H1 (cell line): ENCODE results near the gene LOXHD1. TPM values are rescaled to one million over a fixed set of nuclear protein-coding genes. Genes with fewer than 3 reads are reported as not detected.

Experiments used
- CTCF ChIA-PET: fragments of 300-600 bp; sonication (Branson Sonifier 250); formaldehyde crosslinking; loops from one replicate; lab custom pipeline; 2021; ENCODE audit not compliant: partially characterized antibody; lab: Charles Lee
- POLR2A ChIA-PET: fragments of 300-600 bp; sonication (Branson Sonifier 250); formaldehyde crosslinking; loops from one replicate; lab custom pipeline; 2021; ENCODE audit warnings: inconsistent platforms; ENCODE audit not compliant: partially characterized antibody; lab: Charles Lee
- DNase-seq, 2 experiments: peaks; one replicate each; pipeline versions ENCODE4 v3.0.0 to v3.0.0-alpha.2; 2010 to 2022; ENCODE audit warnings: low spot score in 2 of 2, low read depth in 1 of 2, mixed read lengths in 1 of 2
- FAIRE-seq: peaks from 2 replicates; lab custom pipeline; 2011; peaks lifted over from hg19 to GRCh38; lab: Jason Lieb, UNC
- H2AFZ ChIP-seq: 2 replicates; pipeline ENCODE4 v1.8.1; 2012; ENCODE audit warnings: low read length, inconsistent platforms
- H2AK5ac ChIP-seq: 2 replicates; pipeline ENCODE4 v1.6.1; 2013; ENCODE audit warnings: low read depth, low read length
- H2BK120ac ChIP-seq: replicated peaks from 2 replicates; pipeline ENCODE3; 2013; ENCODE audit warnings: low read depth, low read length, inconsistent platforms
- H2BK12ac ChIP-seq: 2 replicates; pipeline ENCODE4 v1.6.1; 2013; ENCODE audit warnings: low read depth, low read length
- H2BK15ac ChIP-seq: 2 replicates; pipeline ENCODE4 v1.6.1; 2013; ENCODE audit warnings: low read length
- H2BK20ac ChIP-seq: 2 replicates; pipeline ENCODE4 v1.6.1; 2013; ENCODE audit warnings: low read length
- H2BK5ac ChIP-seq: 2 replicates; pipeline ENCODE4 v1.6.1; 2013; ENCODE audit warnings: low read depth, low read length
- H3K14ac ChIP-seq: 2 replicates; pipeline ENCODE4 v1.6.1; 2013; ENCODE audit warnings: inconsistent platforms; ENCODE audit not compliant: insufficient read length
- H3K18ac ChIP-seq: 2 replicates; pipeline ENCODE4 v1.6.1; 2013; ENCODE audit warnings: low read length; ENCODE audit errors: extremely low read depth
- H3K23ac ChIP-seq: 2 replicates; pipeline ENCODE4 v1.6.1; 2013; ENCODE audit warnings: inconsistent platforms; ENCODE audit not compliant: insufficient read length
- H3K23me2 ChIP-seq: 2 replicates; pipeline ENCODE4 v1.6.1; 2013; ENCODE audit warnings: low read depth, low read length
- H3K27ac ChIP-seq: 2 replicates; pipeline ENCODE4 v1.6.1; 2011; ENCODE audit warnings: low read depth, low read length, inconsistent platforms
- H3K27me3 ChIP-seq, 4 experiments: replicated peaks in 1 of 4; 1 replicate in 1 of 4; 2 replicates in 3 of 4; pipeline versions ENCODE4 v1.6.1 to v1.8.1; 2011 to 2013; ENCODE audit warnings: low read length in 3 of 4, mild to moderate bottlenecking in 3 of 4, inconsistent platforms in 2 of 4, mixed read lengths in 2 of 4, moderate library complexity in 1 of 4; ENCODE audit not compliant: control insufficient read depth in 3 of 4, insufficient read depth in 3 of 4; ENCODE audit errors: extremely low read depth in 1 of 4
- H3K36me3 ChIP-seq, 4 experiments: 2 replicates each; pipeline versions ENCODE4 v1.6.1 to v1.8.1; 2011 to 2013; ENCODE audit warnings: mild to moderate bottlenecking in 4 of 4, low read length in 3 of 4, moderate library complexity in 2 of 4, control low read depth in 1 of 4, inconsistent platforms in 1 of 4; ENCODE audit not compliant: insufficient read depth in 4 of 4, control insufficient read depth in 2 of 4
- H3K4ac ChIP-seq: replicated peaks from 2 replicates; pipeline ENCODE3; 2013; ENCODE audit warnings: low read length, low read depth, mixed read lengths, inconsistent platforms; ENCODE audit not compliant: insufficient read length
- H3K4me1 ChIP-seq, 4 experiments: replicated peaks in 1 of 4; 1 replicate in 1 of 4; 2 replicates in 3 of 4; pipeline versions ENCODE4 v1.6.1 to v1.8.1; 2011 to 2013; ENCODE audit warnings: low read length in 3 of 4, inconsistent platforms in 2 of 4, mixed read lengths in 1 of 4; ENCODE audit not compliant: insufficient read depth in 4 of 4, control insufficient read depth in 3 of 4
- H3K4me2 ChIP-seq, 2 experiments: 2 replicates each; pipeline versions ENCODE4 v1.6.1 to v1.8.1; 2011 to 2013; ENCODE audit warnings: low read depth in 2 of 2, low read length in 2 of 2, control low read depth in 1 of 2, inconsistent platforms in 1 of 2, mild to moderate bottlenecking in 1 of 2; ENCODE audit not compliant: insufficient read depth in 1 of 2
- H3K4me3 ChIP-seq, 4 experiments: fragments of 200-600, 300-600 bp in 1 of 4; sonication (generic), shearing (Covaris generic), sonication (Bioruptor Twin) in 1 of 4; 2 replicates each; pipeline versions ENCODE4 v1.5.1 to v1.8.1; 2011 to 2016; ENCODE audit warnings: low read length in 4 of 4, low read depth in 3 of 4, control low read depth in 2 of 4, inconsistent platforms in 2 of 4, mild to moderate bottlenecking in 2 of 4, mixed read lengths in 1 of 4, moderate library complexity in 1 of 4; ENCODE audit not compliant: insufficient read depth in 2 of 4; ENCODE audit errors: extremely low read depth in 1 of 4
- H3K56ac ChIP-seq: replicated peaks from 2 replicates; pipeline ENCODE3; 2013; ENCODE audit warnings: low read depth, mild to moderate bottlenecking, mixed read lengths, low read length, inconsistent platforms; ENCODE audit not compliant: insufficient read length
- H3K79me1 ChIP-seq: 2 replicates; pipeline ENCODE4 v1.6.1; 2013; ENCODE audit warnings: low read depth, low read length, control low read depth
- H3K79me2 ChIP-seq, 2 experiments: 2 replicates each; pipeline versions ENCODE4 v1.6.1 to v1.8.1; 2012 to 2013; ENCODE audit warnings: low read length in 2 of 2, mild to moderate bottlenecking in 2 of 2, inconsistent platforms in 1 of 2; ENCODE audit not compliant: insufficient read depth in 2 of 2, control insufficient read depth in 1 of 2
- H3K9ac ChIP-seq, 4 experiments: replicated peaks in 1 of 4; 1 replicate in 1 of 4; 2 replicates in 3 of 4; pipeline versions ENCODE4 v1.6.1 to v1.8.1; 2011 to 2013; ENCODE audit warnings: low read depth in 3 of 4, low read length in 3 of 4, control low read depth in 2 of 4, mild to moderate bottlenecking in 2 of 4, moderate library complexity in 2 of 4, inconsistent platforms in 1 of 4; ENCODE audit errors: extremely low read depth in 1 of 4
- H3K9me3 ChIP-seq, 2 experiments: 2 replicates each; pipeline versions ENCODE4 v1.6.1 to v1.8.1; 2012 to 2013; ENCODE audit warnings: mild to moderate bottlenecking in 2 of 2, moderate library complexity in 2 of 2, control low read depth in 1 of 2, inconsistent platforms in 1 of 2, low read depth in 1 of 2, low read length in 1 of 2, mixed read lengths in 1 of 2; ENCODE audit not compliant: insufficient read depth in 2 of 2
- H4K20me1 ChIP-seq, 2 experiments: replicated peaks in 1 of 2; 2 replicates each; pipeline versions ENCODE3 to v1.8.1; 2011 to 2013; ENCODE audit warnings: inconsistent platforms in 2 of 2, low read length in 2 of 2, mild to moderate bottlenecking in 1 of 2; ENCODE audit not compliant: insufficient read depth in 2 of 2, control insufficient read depth in 1 of 2
- H4K5ac ChIP-seq: 2 replicates; pipeline ENCODE4 v1.6.1; 2013; ENCODE audit warnings: low read length, low read depth, mixed read lengths, inconsistent platforms; ENCODE audit not compliant: insufficient read length
- H4K8ac ChIP-seq: 2 replicates; pipeline ENCODE4 v1.8.0; 2013; ENCODE audit warnings: mild to moderate bottlenecking, moderate library complexity, low read length, inconsistent platforms; ENCODE audit not compliant: insufficient read depth; ENCODE audit errors: extremely low read depth
- H4K91ac ChIP-seq: replicated peaks from 2 replicates; pipeline ENCODE3; 2013; ENCODE audit warnings: low read length, mixed read lengths, inconsistent platforms; ENCODE audit not compliant: insufficient read length
- CHD1 ChIP-seq: IDR thresholded peaks from 2 replicates; pipeline ENCODE4 v1.6.1; 2012; ENCODE audit warnings: low read depth, low read length, improper control_type of control experiment
- E2F6 ChIP-seq: IDR thresholded peaks from 2 replicates; pipeline ENCODE4 v1.6.1; 2012; ENCODE audit warnings: inconsistent platforms
- NANOG ChIP-seq: IDR thresholded peaks from 2 replicates; pipeline ENCODE4 v1.6.1; 2011; ENCODE audit warnings: low read length, low read depth, mild to moderate bottlenecking, inconsistent platforms; ENCODE audit not compliant: insufficient read depth, poor library complexity, severe bottlenecking
- POLR2A ChIP-seq, 2 experiments: IDR thresholded peaks; 1 replicate in 1 of 2; 2 replicates in 1 of 2; pipeline ENCODE4 v1.6.1; 2011; ENCODE audit warnings: low read depth in 2 of 2, low read length in 2 of 2, mild to moderate bottlenecking in 2 of 2; ENCODE audit errors: control extremely low read depth in 1 of 2
- RAD21 ChIP-seq, 2 experiments: IDR thresholded peaks in 1 of 2; conservative IDR thresholded peaks in 1 of 2; 2 replicates each; pipeline ENCODE4 v1.6.1; 2011; ENCODE audit warnings: low read depth in 2 of 2, low read length in 2 of 2, improper control_type of control experiment in 1 of 2, inconsistent platforms in 1 of 2, mild to moderate bottlenecking in 1 of 2, moderate library complexity in 1 of 2
- RXRA ChIP-seq: IDR thresholded peaks from 2 replicates; pipeline ENCODE4 v1.6.1; 2011; ENCODE audit warnings: low read depth, mild to moderate bottlenecking, low read length, moderate library complexity; ENCODE audit not compliant: insufficient read depth
- SAP30 ChIP-seq: fragments of 300-600 bp; sonication (generic); IDR thresholded peaks from 2 replicates; pipeline ENCODE4 v1.7.1; 2012; ENCODE audit warnings: low read length, moderate library complexity, mild to moderate bottlenecking, inconsistent platforms; ENCODE audit not compliant: insufficient read depth, insufficient replicate concordance
- SIN3A ChIP-seq, 2 experiments: IDR thresholded peaks in 1 of 2; conservative IDR thresholded peaks in 1 of 2; 2 replicates each; pipeline ENCODE4 v1.6.1; 2011 to 2012; ENCODE audit warnings: low read length in 2 of 2, improper control_type of control experiment in 1 of 2, low read depth in 1 of 2, mild to moderate bottlenecking in 1 of 2
- WGBS, 2 experiments: shearing (Covaris generic) in 1 of 2; methylation state at CpG; one replicate each; pipeline versions ENCODE4 v1.1.6 to v1.1.7; 2013 to 2015; ENCODE audit warnings: low lambda C conversion rate in 2 of 2, mixed read lengths in 2 of 2, inconsistent platforms in 1 of 2, low coverage in 1 of 2, missing lambda C conversion rate in 1 of 2; ENCODE audit not compliant: insufficient replicate concordance in 2 of 2, insufficient coverage in 1 of 2, insufficient read length in 1 of 2; ENCODE audit errors: extremely low coverage in 1 of 2, missing lambda C conversion rate in 1 of 2; 5-methylcytosine and 5-hydroxymethylcytosine counted together
- polyA plus RNA-seq, 7 experiments: library from polyadenylated mRNA; depleted of rRNA in 3 of 7; stranded (reverse) in 5 of 7; unstranded in 2 of 7; fragments of >200 nt in 5 of 7; fragments of 200-250 nt in 2 of 7; gene quantifications; 1 replicate in 5 of 7; 2 replicates in 1 of 7; 4 replicates in 1 of 7; pipeline versions ENCODE4 v1.2.1 to v1.2.3, GENCODE V29; 2011 to 2013; ENCODE audit warnings: missing spikeins in 2 of 7, mixed read lengths in 2 of 7
- total RNA-seq: library from RNA; stranded (reverse); fragmentation: NEBNext Ultra II Directional; extraction: Animal tissue kit (Norgen Biotek cat#: 25700); gene quantifications from 2 replicates; pipeline ENCODE4 v1.2.1, GENCODE V29; 2021

The LOXHD1 gene
- total and polyA plus RNA-seq, 2 of the 8 experiments (the other 6 are each of a cell fraction or from before 2014, with no cell fraction given) = 0.02 TPM; not detected in 1

- no peak overlapping the region for H3K56ac ChIP-seq
- H3K4me1 ChIP-seq = peaks cover 0 to 2% (median 0%) of the 10 kb centered on the region in 4 experiments; a peak in 1 of 7 replicates
- no peak overlapping the region for H2BK20ac ChIP-seq
- H3K79me2 ChIP-seq = no peaks in the 10 kb centered on the region
- no peak overlapping the region for H3K4me2 ChIP-seq
- no peak overlapping the region for H2AFZ ChIP-seq
- no peak overlapping the region for H3K14ac ChIP-seq
- ChIA-PET CTCF (interaction anchor here (0.6 to 1.7 kb wide), 6 partner anchors 10 to 223 kb away, joined by 3 to 6 read pairs (median 4); no protein-coding TSS in a partner anchor), POLR2A (no interaction called here)
- H2BK120ac ChIP-seq = no peak overlapping the region
- H3K23ac ChIP-seq = no peak overlapping the region
- no peak overlapping the region for H3K27ac ChIP-seq
- no peak overlapping the region for H2BK12ac ChIP-seq
- no peaks in the 10 kb centered on the region for H3K9me3 ChIP-seq
- no peaks in the 10 kb centered on the region for H3K27me3 ChIP-seq
- no peaks in the 10 kb centered on the region for H3K79me1 ChIP-seq
- no peak overlapping the region for H2BK5ac ChIP-seq
- peak; percentile 91 for FAIRE-seq
- no peak overlapping the region for H4K5ac ChIP-seq
- no peaks in the 10 kb centered on the region for H3K23me2 ChIP-seq
- H2BK15ac ChIP-seq = no peak overlapping the region
- 15% methylated on average over 4 of the region's 4 CpGs; no CpG with 5 or more reads in 1 of the 2 experiments for WGBS, 2 experiments
- no peak overlapping the region for H4K8ac ChIP-seq
- H4K20me1 ChIP-seq = peaks cover 0 to 4% of the 10 kb centered on the region in 2 experiments
- no peak overlapping the region for H3K18ac ChIP-seq
- H3K9ac ChIP-seq = no peak overlapping the region
- no peaks in the 10 kb centered on the region for H3K36me3 ChIP-seq
- TF ChIP-seq SAP30 (no peak), RAD21 (IDR thresholded peaks at IDR 0.05 in 1 of 2, conservative IDR thresholded peaks at IDR 0.05 in 1 of 2; ENCODE audit: low read depth in 2 of 2, low read length in 2 of 2) (peak in 1 of 2 experiments; percentile 13; a peak in 1 of 4 replicates), POLR2A (IDR thresholded peaks at IDR 0.05; ENCODE audit: control extremely low read depth in 1 of 2, low read depth in 2 of 2, low read length in 2 of 2) (no peak), RXRA (no peak), NANOG (peak; percentile 39), SIN3A (conservative IDR thresholded peaks at IDR 0.05 in 1 of 2, IDR thresholded peaks at IDR 0.05 in 1 of 2; ENCODE audit: low read depth in 1 of 2, low read length in 2 of 2) (peak; percentile 60 to 68; a peak in 1 of 4 replicates), CHD1 (no peak), E2F6 (no peak)
- H4K91ac ChIP-seq = no peak overlapping the region
- peak in 1 of 2 experiments; percentile 85 for DNase-seq
- no peak overlapping the region for H2AK5ac ChIP-seq
- no peak overlapping the region for H3K4me3 ChIP-seq
- H3K4ac ChIP-seq = no peak overlapping the region
These were observed 159.9 kb downstream of the LOXHD1 start for GRCh38 chr18:46497129-46497528.
